ENCODE measurements around the gene NFIB. TPM values are rescaled to one million over a fixed set of nuclear protein-coding genes. Genes with fewer than 3 reads are reported as not detected.

The NFIB gene
- polyA plus RNA-seq, 2 of the 4 experiments (the other 2 are of a cell fraction), result 10.7 to 21.7 TPM

DNA sequence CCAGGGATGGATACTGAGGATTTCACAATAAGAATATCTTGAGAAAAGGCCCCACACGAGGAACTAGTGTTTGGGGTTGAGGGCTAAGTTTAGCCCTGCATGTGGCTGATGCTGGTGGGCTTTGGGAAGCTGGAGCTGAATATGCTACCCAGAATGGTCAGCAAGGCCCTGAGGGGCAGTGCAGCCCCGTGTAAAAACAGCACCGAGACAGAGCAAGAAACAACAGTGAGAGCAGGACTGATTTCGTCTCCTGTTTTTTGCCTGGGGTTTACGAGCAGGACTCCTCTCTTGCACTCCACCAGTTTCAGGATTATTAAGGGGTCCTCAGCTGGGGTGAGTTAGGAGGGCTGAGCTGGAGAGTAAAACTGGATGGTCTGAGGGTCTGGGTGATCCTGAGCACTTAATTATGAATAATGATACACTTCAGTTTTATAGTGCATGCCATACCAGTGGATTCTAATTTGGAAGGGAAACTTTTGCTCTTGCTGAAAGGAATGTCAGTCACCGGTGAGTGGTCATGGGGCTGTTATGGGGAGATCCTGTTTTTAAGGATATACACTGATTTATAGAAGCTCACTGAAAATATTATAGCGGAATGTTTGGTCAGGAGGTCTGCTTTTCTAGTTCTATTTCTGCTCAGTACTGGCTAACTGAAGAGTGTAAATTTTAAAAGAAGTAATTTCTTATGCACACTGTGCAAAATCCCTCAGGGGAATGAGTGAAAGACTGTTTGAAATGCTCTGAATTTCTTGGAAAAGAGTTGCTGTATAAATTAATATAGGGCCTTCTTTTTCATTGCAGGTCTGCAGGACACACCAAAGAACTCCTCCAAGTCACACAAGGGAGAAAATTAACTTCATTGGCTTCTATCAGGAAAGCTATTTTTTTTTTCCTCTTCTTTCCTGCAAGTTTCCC, 42.7 kb upstream of the NFIB start:
- ChIA-PET POLR2A (no interaction called here), CTCF (interaction anchor here (0.6 to 1.8 kb wide), 9 partner anchors 9 to 1602 kb away, joined by 3 to 10 read pairs (median 3); no protein-coding TSS in a partner anchor)
- no peaks in the 10 kb centered on the region for H3K9me3 ChIP-seq
- ATAC-seq (no peak), DNase-seq (ENCODE audit: low read depth in 1 of 2, low spot score in 1 of 2) (no peak), FAIRE-seq (no peak)
- H3K4me1 ChIP-seq, result peaks cover 4% of the 10 kb centered on the region; the same call in 1 of the 3 replicates
- TF ChIP-seq ZFP36 (IDR thresholded peaks at IDR 0.05; ENCODE audit: borderline replicate concordance, partially characterized antibody) (no peak), PHF8 (IDR thresholded peaks at IDR 0.05; ENCODE audit: borderline replicate concordance, low read depth) (no peak), EP300 (IDR thresholded peaks at IDR 0.05) (no peak), FOXS1 (CRISPR knock-in tag; IDR thresholded peaks at IDR 0.05) (no peak), USF2 (IDR thresholded peaks at IDR 0.05) (no peak), MAFK (IDR thresholded peaks at IDR 0.05; ENCODE audit: partially characterized antibody) (no peak), SREBF2 (IDR thresholded peaks at IDR 0.05) (no peak), JUNB (IDR thresholded peaks at IDR 0.05) (no peak), GATA3 (IDR thresholded peaks at IDR 0.05; ENCODE audit: borderline replicate concordance) (no peak)
- TF ChIP-seq, protein P1, sequence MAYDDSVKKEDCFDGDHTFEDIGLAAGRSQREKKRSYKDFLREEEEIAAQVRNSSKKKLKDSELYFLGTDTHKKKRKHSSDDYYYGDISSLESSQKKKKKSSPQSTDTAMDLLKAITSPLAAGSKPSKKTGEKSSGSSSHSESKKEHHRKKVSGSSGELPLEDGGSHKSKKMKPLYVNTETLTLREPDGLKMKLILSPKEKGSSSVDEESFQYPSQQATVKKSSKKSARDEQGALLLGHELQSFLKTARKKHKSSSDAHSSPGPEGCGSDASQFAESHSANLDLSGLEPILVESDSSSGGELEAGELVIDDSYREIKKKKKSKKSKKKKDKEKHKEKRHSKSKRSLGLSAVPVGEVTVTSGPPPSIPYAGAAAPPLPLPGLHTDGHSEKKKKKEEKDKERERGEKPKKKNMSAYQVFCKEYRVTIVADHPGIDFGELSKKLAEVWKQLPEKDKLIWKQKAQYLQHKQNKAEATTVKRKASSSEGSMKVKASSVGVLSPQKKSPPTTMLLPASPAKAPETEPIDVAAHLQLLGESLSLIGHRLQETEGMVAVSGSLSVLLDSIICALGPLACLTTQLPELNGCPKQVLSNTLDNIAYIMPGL (CRISPR knock-in tag; IDR thresholded peaks at IDR 0.05; ENCODE audit: borderline replicate concordance), result no peak
- TF ChIP-seq, protein P2, sequence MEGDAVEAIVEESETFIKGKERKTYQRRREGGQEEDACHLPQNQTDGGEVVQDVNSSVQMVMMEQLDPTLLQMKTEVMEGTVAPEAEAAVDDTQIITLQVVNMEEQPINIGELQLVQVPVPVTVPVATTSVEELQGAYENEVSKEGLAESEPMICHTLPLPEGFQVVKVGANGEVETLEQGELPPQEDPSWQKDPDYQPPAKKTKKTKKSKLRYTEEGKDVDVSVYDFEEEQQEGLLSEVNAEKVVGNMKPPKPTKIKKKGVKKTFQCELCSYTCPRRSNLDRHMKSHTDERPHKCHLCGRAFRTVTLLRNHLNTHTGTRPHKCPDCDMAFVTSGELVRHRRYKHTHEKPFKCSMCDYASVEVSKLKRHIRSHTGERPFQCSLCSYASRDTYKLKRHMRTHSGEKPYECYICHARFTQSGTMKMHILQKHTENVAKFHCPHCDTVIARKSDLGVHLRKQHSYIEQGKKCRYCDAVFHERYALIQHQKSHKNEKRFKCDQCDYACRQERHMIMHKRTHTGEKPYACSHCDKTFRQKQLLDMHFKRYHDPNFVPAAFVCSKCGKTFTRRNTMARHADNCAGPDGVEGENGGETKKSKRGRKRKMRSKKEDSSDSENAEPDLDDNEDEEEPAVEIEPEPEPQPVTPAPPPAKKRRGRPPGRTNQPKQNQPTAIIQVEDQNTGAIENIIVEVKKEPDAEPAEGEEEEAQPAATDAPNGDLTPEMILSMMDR (IDR thresholded peaks at IDR 0.05), result no peak
- H3K4me2 ChIP-seq, result no peak overlapping the region
- 77% methylated on average over 7 of the region's 7 CpGs for WGBS (ENCODE audit: missing lambda C conversion rate)
- no peak overlapping the region for H3K4me3 ChIP-seq
- H3K27ac ChIP-seq, result no peak overlapping the region

DNA sequence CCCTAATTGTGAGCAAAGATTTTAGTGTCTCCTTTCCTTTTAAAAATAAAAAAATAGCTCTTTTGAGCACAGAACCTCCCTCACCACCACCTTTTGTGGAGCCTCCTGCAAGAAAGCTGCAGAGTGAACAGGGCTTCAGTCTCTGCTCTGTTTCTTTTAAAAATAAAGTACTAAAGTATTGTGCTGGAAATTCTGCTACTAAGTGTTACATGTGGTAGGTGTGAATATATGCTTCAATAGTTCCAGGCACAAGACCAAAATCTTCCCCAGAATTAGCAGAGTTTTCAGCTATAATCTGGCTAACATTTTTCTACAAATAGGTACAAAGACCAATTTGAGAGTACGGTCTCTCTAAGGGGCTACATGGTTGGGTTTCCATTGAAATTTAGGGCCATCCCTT, 40.3 kb upstream of the NFIB start:
- 82% methylated on average over 1 of the region's 1 CpG for WGBS (ENCODE audit: missing lambda C conversion rate)
- DNase-seq (ENCODE audit: low read depth in 1 of 2, low spot score in 1 of 2) (no peak), FAIRE-seq (no peak), ATAC-seq (no peak)
- Histone ChIP-seq H3K4me1 (peaks cover 4% of the 10 kb centered on the region; the same call in 1 of the 3 replicates), H3K27ac (no peak overlapping the region), H3K4me3 (no peak overlapping the region), H3K9me3 (no peaks in the 10 kb centered on the region), H3K4me2 (no peak overlapping the region)
- POLR2A ChIA-PET, result interaction anchor here (0.7 kb wide), 1 partner anchor 15 kb away, joined by 4 read pairs; no protein-coding TSS in a partner anchor
- TF ChIP-seq NFE2L2 (conservative IDR thresholded peaks at IDR 0.05; ENCODE audit: low read length) (no peak), JUNB (IDR thresholded peaks at IDR 0.05) (no peak), CEBPB (IDR thresholded peaks at IDR 0.05) (no peak), ZNF302 (CRISPR knock-in tag; IDR thresholded peaks at IDR 0.05) (no peak), BCL3 (IDR thresholded peaks at IDR 0.05) (no peak), BHLHE40 (IDR thresholded peaks at IDR 0.05; ENCODE audit: low read depth, low read length) (no peak), CBX8 (IDR thresholded peaks at IDR 0.05) (no peak), MAZ (IDR thresholded peaks at IDR 0.05; ENCODE audit: borderline replicate concordance, low read depth, low read length) (no peak), RNF2 (IDR thresholded peaks at IDR 0.05; ENCODE audit: borderline replicate concordance, low read depth) (no peak), JUN (IDR thresholded peaks at IDR 0.05) (no peak), RAD21 (conservative IDR thresholded peaks at IDR 0.05 in 1 of 2, IDR thresholded peaks at IDR 0.05 in 1 of 2) (no peak), EHMT2 (IDR thresholded peaks at IDR 0.05; ENCODE audit: low read depth) (no peak), CHD2 (IDR thresholded peaks at IDR 0.05; ENCODE audit: low read length, partially characterized antibody) (no peak), MAFK (IDR thresholded peaks at IDR 0.05; ENCODE audit: partially characterized antibody) (no peak), ATOH8 (CRISPR knock-in tag; IDR thresholded peaks at IDR 0.05; ENCODE audit: low read depth) (no peak), HOXB5 (CRISPR knock-in tag; IDR thresholded peaks at IDR 0.05) (no peak), FOXS1 (CRISPR knock-in tag; IDR thresholded peaks at IDR 0.05) (no peak), HOXA7 (CRISPR knock-in tag; IDR thresholded peaks at IDR 0.05) (no peak)
- TF ChIP-seq, protein P3, sequence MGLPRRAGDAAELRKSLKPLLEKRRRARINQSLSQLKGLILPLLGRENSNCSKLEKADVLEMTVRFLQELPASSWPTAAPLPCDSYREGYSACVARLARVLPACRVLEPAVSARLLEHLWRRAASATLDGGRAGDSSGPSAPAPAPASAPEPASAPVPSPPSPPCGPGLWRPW (IDR thresholded peaks at IDR 0.05), result no peak
- TF ChIP-seq, protein P4, sequence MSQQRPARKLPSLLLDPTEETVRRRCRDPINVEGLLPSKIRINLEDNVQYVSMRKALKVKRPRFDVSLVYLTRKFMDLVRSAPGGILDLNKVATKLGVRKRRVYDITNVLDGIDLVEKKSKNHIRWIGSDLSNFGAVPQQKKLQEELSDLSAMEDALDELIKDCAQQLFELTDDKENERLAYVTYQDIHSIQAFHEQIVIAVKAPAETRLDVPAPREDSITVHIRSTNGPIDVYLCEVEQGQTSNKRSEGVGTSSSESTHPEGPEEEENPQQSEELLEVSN (IDR thresholded peaks at IDR 0.05; ENCODE audit: borderline replicate concordance, low read depth), result no peak
- CTCF ChIA-PET, result interaction anchor here (0.7 to 5.3 kb wide), 53 partner anchors 8 to 1322 kb away, joined by 3 to 67 read pairs (median 6); partner anchors contain the start of gene MPDZ

Data from A549 (cell line).